HG03571 (cell line): Measurements from ENCODE around the gene LRRC25.
A peak's percentile ranks its signal among the peaks of the same experiment; 100 is the strongest.
"Not testable (repeated sequence)": the region's sequence is repeated elsewhere in the genome, so short reads cannot be mapped to it uniquely, and the experiment has no call there.

Experiments used
- ATAC-seq: cut with Tn5 transposase; IDR thresholded peaks from one replicate; pipeline ENCODE4 v1.9.1; 2021; ENCODE audit not compliant: unreplicated experiment

Gene LRRC25

DNA sequence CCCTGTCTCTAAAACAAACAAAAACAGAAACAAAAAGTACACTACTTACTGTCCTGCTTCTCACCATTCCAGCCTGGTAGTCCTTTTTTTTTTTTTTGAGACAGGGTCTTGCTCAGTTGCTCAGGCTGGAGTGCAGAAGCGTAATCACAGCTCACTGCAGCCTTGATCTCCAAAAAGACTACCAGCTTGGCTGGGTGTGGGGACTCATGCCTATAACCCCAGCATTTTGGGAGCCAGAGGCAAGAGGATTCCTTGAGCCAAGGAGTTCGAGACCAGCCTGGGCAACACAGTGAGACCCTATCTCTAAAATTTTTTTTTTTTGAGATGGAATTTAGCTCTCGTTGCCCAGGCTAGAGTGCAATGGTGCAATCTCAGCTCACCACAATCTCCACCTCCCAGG is 16.6 kb downstream of the LRRC25 start:
- ATAC-seq = no peak

DNA sequence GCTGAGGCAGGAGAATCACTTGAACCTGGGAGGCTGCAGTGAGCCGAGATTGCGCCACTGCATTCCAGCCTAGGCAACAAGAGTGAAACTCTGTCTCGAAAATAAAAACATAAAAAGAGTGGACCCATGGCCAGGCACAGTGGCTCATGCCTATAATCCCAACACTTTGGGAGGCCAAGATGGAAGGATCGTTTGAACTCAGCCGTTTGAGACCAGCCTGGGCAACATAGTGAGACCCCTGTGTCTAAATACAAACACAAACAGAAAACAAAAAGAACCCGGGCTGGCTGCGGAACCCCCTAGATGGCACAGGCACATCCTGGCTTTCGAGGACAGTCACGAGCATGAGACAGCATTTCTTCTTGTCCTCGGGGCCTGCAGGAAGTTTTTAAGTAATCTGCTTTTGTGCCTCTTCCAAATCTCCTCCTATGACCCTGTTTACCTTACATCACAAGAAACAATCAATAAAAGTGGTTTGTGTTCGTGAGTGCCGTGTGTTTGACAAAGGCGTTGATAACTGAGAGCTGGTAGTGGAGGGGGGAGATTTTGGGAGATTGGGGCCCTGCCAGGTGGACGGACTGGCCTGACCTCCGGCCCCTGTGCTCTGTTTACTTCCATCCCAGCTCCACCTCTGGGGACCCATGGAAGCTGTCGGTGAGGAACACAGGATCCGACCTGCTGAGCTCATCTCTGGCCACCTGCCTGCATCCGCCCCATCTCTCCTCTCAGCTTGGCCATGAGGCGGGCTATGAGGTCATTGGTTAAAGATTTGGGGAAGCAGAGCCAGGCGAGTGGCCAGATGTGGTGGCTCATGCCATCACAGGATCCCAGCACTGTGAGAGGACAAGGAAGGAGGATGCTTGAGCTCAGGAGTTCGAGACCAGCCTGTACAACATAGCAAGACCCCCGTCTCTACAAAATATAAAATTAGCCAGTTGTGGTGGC is 17.3 kb downstream of the LRRC25 start:
- no peak for ATAC-seq

DNA sequence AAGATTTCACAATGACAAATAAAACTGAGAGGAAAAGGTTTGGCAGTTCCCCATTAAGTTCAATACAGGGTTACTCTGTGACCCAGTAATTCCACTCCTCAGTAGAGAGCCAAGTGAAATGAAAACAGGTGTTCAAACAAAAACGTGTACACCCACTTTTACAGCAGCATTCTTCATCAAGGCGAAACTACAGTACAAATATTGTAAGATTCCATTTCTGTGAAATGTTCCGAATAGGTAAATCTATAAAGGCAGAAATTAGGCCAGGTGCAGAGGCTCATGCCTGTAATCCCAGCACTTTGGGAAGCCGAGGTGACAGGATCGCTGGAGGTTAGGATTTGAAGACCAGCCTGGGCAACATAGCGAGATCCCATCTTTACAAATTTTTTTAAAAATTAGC is 20.4 kb downstream of the LRRC25 start:
- ATAC-seq = no peak

DNA sequence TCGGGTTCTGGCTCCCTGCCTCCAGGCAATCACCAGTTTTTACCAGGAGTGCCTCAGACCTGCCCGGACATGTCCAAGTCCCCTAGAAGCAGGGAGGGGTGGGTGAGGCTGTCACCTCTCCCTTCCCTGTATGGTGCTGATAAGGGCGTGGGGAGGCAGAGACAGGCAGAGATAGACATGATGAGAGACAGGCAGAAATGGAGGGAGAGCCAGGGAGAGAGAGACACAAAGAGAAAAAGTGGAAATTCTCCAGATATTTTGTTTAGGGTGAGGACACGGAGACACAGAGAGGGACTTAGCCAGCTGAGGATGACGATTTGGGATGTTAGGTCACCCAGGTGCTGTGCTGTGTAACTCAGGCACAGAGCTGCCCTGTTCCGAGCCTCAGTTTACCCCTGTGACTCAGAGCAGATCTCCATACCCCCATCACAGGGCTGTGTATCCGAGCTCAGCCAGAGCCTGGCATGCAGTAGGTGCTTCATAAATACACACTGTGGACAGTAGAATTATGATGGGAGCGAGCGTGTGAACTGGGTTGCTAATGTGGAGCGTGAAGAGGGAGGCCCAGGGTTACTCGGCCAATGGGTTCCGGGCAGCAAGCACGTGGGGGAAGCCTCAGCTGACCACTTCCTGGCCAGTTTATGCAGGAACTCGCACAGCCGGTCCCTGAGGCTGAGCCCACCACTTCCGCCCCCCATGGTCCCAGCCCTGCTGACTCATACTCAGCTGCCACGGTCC is 23.4 kb downstream of the LRRC25 start:
- peak; percentile 74 for ATAC-seq

DNA sequence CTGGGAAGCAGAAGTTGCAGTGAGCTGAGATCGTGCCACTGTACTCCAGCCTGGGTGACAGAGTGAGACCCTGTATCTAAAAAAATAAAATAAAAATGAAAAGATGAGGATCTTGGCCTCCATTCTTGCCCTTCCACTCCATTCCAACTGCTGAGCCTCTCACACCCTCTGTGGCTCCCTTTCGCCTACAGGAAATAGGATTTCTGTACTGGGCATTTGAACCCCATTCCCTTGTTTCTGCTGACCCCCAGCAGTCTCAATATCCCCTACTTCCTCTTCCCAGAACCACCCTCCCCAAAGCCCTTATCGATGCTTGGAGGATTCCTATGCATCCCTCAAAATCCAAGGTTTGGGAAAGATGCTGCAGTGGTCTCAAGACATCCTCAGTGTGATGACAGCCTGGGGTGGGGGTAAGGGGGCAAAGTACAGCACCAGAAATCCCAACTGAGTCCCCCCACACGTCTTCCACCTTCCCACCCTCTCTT is 24.0 kb downstream of the LRRC25 start:
- no peak for ATAC-seq

DNA sequence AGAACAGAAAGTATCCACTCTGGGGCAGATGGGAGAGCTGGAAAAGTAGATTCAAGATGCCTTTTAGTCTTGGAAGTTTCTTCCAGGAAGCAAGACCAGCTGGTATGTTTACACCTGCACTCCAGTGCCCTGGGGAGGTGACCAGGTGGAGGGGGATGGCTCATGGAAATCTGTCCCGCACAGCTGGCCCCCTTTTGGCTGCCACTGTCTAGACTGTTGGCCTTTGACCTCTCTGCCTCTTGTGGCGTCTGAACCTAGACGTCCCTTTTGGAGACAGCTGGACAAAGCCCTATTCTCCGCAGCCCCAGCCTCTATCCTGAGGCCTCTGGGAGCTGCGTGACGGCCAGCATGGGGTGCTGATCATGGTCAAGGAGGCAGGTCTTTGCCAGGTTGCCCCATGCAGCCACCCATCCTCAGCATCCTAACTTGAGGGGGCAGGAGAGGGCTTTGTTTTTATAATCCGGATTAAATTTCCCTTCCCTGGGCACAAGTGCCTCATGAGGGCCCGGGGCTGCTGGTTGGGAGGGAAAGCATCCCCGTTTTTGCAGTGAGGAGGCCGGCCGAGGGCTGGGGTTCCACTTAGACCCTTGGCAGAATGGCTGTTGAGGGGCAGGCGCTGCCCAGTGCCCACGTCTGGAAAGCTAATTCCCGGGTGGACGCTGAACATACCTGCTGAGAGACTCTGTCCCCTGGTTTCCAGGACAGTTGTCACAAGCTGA is 28.8 kb downstream of the LRRC25 start:
- ATAC-seq = no peak

DNA sequence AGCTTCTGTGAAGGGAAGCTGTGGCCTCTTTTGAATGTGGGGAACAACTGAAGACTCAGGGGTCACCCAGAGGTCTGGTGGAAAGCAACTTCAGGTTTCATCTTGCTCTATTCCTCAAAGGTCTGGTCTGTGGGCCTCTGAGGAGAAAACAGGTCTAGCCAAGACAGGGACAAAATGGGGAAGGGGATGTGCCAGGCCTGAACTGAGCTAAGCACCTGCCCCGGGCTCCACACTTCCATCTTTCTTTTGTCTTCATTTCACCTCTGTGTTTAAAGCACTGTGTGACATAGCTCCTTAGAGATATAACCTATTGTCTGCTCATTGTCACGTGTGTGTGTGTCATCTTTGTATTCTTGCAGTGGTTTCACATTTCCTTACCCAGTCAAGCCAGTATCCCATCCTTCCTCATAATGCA is 31.4 kb downstream of the LRRC25 start:
- ATAC-seq = no peak

DNA sequence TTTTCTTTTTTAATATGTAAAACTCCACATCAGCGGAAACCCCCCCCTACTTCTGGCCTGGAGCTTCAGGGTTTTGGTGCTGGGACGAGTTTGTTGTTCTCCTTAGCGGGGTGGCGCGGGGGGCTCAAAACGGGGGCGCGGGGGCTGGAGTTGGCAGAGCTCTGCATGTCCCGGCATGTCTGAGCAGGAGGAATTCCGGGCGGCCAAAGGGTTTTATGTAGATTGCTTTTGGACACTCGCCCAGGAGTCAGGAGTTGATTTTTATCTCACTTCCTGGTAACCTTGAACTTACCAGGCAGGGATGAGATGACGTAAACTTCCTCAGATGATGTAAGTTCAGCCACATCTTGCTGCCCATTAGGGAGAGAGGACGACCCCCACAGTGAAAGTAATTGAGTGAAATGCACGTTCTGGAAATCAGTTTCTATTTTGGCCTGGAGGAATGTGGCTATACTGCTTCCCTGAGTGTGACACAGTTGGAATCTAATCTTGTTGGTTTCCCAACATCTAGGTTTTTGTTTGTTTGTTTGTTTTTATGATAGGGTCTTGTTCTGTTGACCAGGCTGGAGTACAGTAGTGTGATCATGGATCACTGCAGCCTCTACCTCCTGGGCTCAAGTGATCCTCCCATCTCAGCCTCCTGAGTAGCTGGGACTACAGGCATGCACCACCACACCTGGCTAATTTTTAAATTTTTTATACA is 32.4 kb downstream of the LRRC25 start:
- ATAC-seq = no peak

DNA sequence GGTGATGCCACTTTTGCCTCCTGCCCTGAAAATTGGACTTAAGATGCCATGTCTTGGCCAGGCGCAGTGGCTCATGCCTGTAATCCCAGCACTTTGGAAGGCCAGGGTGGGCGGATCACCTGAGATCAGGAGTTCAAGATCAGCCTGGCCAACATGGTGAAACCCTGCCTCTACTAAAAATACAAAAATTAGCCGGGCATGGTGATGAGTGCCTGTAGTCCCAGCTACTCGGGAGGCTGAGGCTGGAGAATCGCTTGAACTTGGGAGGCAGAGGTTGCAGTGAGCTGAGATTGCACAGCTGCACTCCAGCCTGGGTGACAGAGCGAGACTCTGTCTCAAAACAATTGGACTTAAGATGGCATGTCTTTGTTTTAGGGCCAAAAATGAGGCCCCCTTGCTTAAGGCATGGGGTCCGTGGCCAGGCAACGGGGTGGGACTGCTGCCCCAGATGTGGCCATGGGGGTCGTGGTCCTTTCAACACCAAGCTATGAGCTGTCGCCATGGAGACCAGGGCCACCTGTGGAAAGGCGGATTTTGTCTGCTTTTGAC is 33.1 kb downstream of the LRRC25 start:
- not testable (repeated sequence) for ATAC-seq

DNA sequence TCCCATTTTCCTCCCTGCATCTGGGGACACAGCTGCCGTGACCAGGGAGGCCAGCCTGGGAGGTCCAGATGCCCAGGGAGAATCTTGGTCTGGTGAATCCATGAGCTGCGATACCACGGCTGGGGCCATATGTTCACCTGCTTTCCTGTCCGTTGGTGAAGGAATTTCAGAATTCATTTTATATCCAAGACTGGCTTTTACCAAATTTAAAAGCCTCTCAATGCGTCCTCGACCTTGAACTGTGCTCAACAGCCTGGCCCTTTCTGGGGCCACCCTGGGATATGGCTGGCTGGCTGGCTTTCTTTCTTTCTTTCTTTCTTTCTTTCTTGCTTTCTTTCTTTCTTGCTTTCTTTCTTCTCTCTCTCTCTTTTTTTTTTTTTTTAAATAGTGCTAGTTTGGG is 33.6 kb downstream of the LRRC25 start:
- no peak for ATAC-seq

DNA sequence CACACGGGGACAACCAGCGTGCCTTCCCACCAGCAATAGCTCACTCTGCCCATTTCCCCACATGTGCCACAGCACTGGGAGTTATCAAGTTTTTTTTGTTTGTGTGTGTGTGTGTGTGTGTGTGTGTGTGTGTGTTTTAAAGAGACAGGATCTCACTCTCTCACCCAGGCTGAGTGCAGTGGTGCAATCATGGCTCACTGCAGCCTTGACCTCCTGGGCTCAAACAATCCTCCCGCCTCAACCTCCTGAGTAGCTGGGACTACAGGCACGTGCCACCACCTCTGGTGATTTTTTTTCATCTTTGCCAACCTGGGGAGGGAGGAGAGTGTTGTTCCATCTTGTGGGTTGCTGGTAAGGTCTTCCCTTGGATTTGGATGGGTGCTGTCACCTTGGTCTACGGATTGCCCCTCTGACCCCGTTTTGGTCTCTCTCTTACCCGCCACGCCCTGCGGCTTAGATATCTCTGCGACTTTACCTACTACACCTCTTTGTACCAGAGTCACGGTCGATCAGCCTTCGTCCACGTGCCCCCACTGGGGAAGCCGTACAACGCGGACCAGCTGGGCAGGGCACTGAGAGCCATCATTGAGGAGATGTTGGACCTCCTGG is 34.4 kb downstream of the LRRC25 start:
- no peak for ATAC-seq

DNA sequence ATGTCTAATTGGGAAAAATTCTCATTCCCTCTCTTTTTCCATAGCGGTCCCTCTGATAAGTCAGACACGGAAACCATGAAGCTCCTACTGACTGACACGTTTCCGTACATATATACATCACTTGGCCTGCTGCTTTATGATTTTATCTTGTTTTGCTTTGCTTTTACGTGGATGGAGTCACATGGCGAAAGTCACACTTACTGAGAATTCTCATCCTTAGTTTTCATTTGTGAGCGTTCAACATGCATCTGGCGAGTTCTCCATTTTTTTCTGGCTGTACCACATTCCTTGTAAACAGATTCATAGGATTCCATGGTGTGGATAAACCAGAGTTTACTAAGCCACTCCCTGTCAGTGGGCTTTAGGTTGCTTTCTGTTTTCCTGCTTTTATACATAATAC is 35.8 kb downstream of the LRRC25 start:
- ATAC-seq = no peak

DNA sequence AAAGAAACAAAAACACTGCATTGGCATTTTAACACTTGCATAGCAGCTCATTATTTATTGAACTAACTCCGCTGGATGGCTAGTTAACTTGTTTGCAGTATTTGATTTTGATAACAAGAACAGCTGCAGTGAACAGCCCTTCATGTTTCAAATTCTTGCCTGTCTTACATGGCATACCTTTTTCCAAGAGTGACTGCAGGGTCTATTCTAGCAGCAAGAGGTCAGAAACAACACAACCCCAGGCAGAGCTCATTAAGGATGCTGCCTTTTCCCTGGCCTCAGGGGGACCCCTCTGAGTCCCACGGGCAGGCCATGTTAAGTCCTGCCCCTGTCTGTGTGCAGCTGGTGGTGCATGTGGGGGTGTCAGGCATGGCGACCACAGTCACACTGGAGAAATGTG is 40.4 kb downstream of the LRRC25 start:
- no peak for ATAC-seq

DNA sequence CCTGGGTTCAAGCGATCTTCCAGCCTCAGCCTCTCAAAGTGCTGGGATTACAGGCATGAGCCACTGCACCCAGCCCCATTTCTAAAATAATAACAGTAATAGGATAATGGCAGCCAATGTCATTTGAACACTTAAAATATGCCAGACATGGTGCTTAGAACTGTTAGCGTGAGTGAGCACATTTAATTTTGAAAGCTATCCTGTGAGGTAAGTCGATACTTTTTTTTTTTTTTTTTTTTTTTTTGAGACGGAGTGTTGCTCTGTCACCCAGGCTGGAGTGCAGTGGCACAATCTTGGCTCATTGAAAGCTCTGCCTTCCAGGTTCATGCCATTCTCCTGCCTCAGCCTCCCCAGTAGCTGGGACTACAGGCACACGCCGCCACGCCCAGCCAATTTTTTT is 42.7 kb downstream of the LRRC25 start:
- not testable (repeated sequence) for ATAC-seq

DNA sequence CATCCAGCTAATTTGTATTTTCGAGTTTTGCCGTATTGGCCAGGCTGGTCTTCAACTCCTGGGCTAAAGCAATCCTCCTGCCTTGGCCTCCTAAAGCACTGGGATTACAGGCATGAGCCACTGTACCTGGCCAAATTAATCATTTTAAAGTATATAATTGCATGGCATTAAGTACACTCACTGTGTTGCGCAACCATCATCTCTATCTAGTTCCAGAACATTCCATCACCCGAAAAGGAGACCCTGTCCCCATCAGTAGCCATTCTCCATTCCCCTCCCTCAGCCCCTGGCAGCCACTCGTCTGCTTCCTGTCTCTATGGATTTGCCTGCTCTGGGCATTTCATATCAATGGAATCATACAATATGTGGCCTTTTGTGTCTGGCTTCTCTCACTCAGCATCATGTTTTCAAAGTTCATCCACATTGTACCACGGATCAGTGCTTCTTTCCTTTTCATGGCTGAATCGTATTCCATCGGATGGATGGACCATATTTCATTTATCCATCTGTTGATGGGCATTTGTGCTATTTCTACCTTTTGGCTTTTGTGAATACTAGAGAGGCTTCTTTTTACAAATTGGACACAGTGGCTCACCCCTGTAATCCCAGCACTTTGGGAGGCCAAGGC is 43.9 kb downstream of the LRRC25 start:
- no peak for ATAC-seq

DNA sequence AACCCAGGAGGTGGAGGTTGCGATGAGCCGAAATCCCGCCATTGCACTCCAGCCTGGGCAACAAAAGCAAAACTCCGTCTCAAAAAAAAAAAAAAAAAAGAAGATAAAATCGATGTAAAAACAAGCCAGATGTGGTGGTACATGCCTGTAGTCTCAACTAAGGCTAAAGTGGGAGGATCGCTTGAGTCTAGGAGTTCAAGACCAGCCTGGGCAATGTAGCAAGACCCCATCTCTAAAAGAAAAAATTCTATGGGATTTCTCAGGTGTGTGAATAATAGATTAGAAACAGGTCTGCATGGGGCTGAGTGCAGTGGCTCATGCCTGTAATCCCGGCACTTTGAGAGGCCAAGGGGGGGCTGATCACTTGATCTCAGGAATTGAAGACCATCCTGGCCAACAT is 45.9 kb downstream of the LRRC25 start:
- no peak for ATAC-seq

DNA sequence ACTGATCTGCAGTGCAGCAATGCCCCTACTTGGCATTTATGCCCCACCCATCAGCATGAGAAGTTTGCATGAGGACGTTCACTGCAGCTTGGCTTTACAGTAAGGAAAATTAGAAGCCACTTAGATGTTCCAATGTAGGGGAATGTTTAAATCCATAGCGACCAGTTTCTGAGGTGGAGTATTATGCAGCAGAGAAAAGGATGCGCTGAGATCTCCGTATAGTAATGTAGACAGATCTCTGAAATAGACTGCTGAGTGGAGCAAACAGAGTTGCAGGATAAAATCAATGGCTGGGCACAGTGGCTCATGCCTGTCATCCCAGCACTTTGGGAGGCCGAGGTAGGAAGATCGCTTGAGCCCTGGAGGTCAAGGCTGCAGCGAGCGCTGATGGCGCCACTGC is 46.9 kb downstream of the LRRC25 start:
- ATAC-seq = no peak

DNA sequence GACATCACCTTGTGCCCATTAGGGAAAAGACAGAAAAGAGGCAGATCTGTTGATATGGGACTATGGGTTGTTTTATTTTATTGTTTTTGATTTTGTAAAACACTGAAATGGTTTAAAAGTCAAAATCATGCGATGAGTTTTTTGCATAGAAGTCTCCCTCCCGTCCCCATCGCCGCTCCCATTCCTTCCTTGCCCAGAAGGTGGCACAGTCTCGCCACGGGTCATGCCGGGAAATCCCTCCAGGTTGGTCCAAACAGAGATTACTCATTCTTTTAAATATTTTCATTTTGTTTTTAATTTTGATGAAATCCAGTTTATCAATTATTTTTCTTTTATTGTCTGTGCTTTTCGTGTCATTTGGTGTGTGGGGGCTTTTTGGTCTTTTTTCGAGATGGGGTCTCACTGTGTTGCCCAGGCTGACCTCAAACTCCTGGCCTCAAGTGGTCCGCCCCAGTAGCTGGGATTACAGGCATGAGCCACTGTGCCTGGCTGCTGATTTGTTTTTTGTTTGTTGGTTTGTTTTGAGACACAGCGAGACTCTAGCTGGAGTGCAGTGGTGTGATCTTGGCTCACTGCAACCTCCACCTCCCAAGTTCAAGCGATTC is 47.8 kb downstream of the LRRC25 start:
- ATAC-seq = no peak

DNA sequence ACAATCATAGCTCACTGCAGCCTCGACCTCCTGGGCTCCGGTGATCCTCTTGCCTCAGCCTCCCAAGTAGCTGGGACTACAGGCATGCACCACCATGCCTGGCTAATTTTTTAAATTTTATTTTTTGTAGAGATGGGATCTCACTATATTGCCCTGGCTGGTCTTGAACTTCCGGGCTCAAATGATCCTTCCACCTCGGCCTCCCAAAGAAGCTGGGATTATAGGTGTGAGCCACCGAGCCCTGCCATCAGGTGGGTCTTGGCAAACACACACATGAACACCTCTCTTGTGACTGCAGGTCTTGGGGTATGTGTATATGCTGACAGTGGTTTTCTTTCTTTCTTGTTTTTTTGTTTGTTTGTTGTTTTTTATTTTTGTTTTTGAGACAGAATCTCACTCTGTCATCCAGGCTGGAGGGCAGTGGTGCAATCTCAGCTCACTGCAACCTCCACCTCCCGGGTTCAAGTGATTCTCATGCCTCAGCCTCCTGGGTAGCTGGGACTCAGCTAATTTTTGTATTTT is 48.5 kb downstream of the LRRC25 start:
- ATAC-seq = not testable (repeated sequence)
